DOHH2 (cell line): ENCODE measurements around the gene BARX1.

Source experiments
- EZH2phosphoT487 ChIP-seq: fragments of 200-600 bp; sonication (generic); IDR thresholded peaks from 2 replicates; pipeline ENCODE4 v1.6.1; 2017; ENCODE audit warnings: borderline replicate concordance, mild to moderate bottlenecking, antibody characterized with exemption, low read length, moderate library complexity, mixed read lengths
- TF ChIP-seq, protein P1 (sequence below): fragments of 200-600 bp; sonication (generic); IDR thresholded peaks from one replicate; pipeline ENCODE4 v1.5.1; 2014; ENCODE audit warnings: antibody characterized with exemption, mild to moderate bottlenecking, low read depth, low read length; ENCODE audit not compliant: poor library complexity, severe bottlenecking

DNA sequence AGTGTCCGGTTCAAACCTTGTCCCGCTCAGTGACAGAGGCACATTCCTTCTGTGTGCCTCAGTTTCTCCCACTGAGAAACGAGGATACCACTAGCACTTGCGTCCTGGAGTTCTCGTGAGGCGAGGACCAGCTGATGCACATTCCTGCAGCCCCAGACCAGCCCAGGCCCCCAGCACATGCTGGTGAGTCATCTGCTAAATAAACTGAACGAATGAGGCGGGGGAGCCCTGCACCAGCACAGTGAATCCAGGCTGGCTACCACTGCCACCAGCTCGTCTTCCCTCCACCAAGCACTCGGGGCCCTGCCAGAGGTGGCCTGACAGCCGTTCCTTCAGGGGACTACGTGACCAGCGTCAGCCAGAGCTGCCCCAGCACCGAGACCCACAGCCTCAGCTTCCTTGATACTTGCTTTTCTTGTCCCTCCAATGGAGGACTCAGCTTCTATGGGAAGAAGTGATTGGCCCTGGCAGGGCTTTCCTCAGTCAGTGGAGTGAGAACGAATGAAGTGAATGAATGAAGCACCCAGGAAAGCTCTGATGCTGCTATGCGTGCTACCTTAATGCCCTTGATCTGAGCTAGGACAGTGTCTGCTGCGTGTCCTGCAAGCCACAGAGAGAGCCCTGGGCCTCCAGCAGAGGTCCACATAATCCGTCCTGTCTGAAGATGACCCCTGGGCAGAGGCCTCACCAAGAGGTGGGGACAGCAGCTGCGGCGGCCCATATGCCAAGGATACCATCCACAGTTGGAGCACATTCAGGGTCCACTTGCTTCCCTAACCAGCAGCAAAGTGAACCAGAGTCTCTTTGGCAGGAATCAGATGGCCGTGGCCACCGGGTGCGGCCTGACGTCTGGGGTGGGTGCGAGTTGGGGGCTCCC, 13.5 kb upstream of the BARX1 start:
- TF ChIP-seq, protein P1, sequence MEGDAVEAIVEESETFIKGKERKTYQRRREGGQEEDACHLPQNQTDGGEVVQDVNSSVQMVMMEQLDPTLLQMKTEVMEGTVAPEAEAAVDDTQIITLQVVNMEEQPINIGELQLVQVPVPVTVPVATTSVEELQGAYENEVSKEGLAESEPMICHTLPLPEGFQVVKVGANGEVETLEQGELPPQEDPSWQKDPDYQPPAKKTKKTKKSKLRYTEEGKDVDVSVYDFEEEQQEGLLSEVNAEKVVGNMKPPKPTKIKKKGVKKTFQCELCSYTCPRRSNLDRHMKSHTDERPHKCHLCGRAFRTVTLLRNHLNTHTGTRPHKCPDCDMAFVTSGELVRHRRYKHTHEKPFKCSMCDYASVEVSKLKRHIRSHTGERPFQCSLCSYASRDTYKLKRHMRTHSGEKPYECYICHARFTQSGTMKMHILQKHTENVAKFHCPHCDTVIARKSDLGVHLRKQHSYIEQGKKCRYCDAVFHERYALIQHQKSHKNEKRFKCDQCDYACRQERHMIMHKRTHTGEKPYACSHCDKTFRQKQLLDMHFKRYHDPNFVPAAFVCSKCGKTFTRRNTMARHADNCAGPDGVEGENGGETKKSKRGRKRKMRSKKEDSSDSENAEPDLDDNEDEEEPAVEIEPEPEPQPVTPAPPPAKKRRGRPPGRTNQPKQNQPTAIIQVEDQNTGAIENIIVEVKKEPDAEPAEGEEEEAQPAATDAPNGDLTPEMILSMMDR: no peak
- no peak for TF ChIP-seq EZH2phosphoT487
